HepG2 (cell line): ENCODE results near the gene TMEM198. TPM values are rescaled to one million over a fixed set of nuclear protein-coding genes. Genes with fewer than 3 reads are reported as not detected.

Experiments
- EP300 ChIP-seq, 3 experiments: sonication (generic) in 1 of 3; formaldehyde crosslinking in 1 of 3; IDR thresholded peaks; 2 replicates each; pipeline versions ENCODE4 v1.5.1 to v1.6.1; 2011 to 2020; ENCODE audit warnings: low read depth in 2 of 3, low read length in 2 of 3, borderline replicate concordance in 1 of 3, improper control_type of control experiment in 1 of 3, mild to moderate bottlenecking in 1 of 3, missing genetic modification reagents in 1 of 3, moderate library complexity in 1 of 3
- GATAD1 ChIP-seq: IDR thresholded peaks from 2 replicates; pipeline ENCODE4 v1.6.1; 2016; ENCODE audit warnings: missing genetic modification reagents, missing compliant biosample characterization
- GTF3A ChIP-seq: sonication (generic); formaldehyde crosslinking; conservative IDR thresholded peaks from 2 replicates; pipeline ENCODE4 v1.4.0; 2020; ENCODE audit warnings: mild to moderate bottlenecking, missing genetic modification reagents
- KDM5A ChIP-seq: fragments of 200-600 bp; sonication (generic); IDR thresholded peaks from 2 replicates; pipeline ENCODE4 v1.7.0; 2018; ENCODE audit warnings: antibody characterized with exemption, mild to moderate bottlenecking, low read length, borderline replicate concordance
- MEF2D ChIP-seq: sonication (generic); formaldehyde crosslinking; IDR thresholded peaks from 2 replicates; pipeline ENCODE4 v1.5.1; 2020; ENCODE audit warnings: mild to moderate bottlenecking, missing genetic modification reagents
- MIER2 ChIP-seq: IDR thresholded peaks from 2 replicates; pipeline ENCODE4 v1.6.1; 2016; ENCODE audit warnings: missing biosample characterization, missing genetic modification reagents
- PITX1 ChIP-seq: sonication (generic); formaldehyde crosslinking; IDR thresholded peaks from 2 replicates; pipeline ENCODE4 v1.5.1; 2020; ENCODE audit warnings: mild to moderate bottlenecking, missing genetic modification reagents
- RAD21 ChIP-seq: fragments of 450-650 bp; formaldehyde crosslinking; IDR thresholded peaks from 2 replicates; pipeline ENCODE4 v1.5.0; 2020; ENCODE audit warnings: mild to moderate bottlenecking
- RARA ChIP-seq: IDR thresholded peaks from 2 replicates; pipeline ENCODE4 v1.6.1; 2016; ENCODE audit warnings: missing genetic modification reagents, missing compliant biosample characterization
- REXO4 ChIP-seq: sonication (generic); formaldehyde crosslinking; IDR thresholded peaks from 2 replicates; pipeline ENCODE4 v1.8.0; 2022; ENCODE audit warnings: missing genetic modification reagents, mild to moderate bottlenecking, borderline replicate concordance
- SIX1 ChIP-seq: sonication (generic); formaldehyde crosslinking; IDR thresholded peaks from 2 replicates; pipeline ENCODE4 v1.4.0; 2020; ENCODE audit warnings: missing genetic modification reagents, borderline replicate concordance
- SRSF9 ChIP-seq: fragments of 200-400 bp; formaldehyde crosslinking; IDR thresholded peaks from 2 replicates; pipeline ENCODE4 v1.6.1; 2018; ENCODE audit warnings: borderline replicate concordance, mild to moderate bottlenecking, low read depth, low read length; ENCODE audit not compliant: insufficient read depth, poor library complexity, severe bottlenecking
- TOPORS ChIP-seq: sonication (generic); formaldehyde crosslinking; IDR thresholded peaks from 2 replicates; pipeline ENCODE4 v1.8.0; 2023; ENCODE audit warnings: mild to moderate bottlenecking, missing genetic modification reagents
- ZFAT ChIP-seq: sonication (generic); formaldehyde crosslinking; conservative IDR thresholded peaks from 2 replicates; pipeline ENCODE4 v1.8.1; 2023; ENCODE audit warnings: missing genetic modification reagents, inconsistent platforms
- ZNF225 ChIP-seq: sonication (generic); formaldehyde crosslinking; IDR thresholded peaks from 2 replicates; pipeline ENCODE4 v1.4.0; 2020; ENCODE audit warnings: mild to moderate bottlenecking, missing genetic modification reagents
- ZNF34 ChIP-seq: sonication (generic); formaldehyde crosslinking; IDR thresholded peaks from 2 replicates; pipeline ENCODE4 v1.4.0; 2020; ENCODE audit warnings: mild to moderate bottlenecking, missing genetic modification reagents, borderline replicate concordance
- ZNF674 ChIP-seq: sonication (generic); formaldehyde crosslinking; IDR thresholded peaks from 2 replicates; pipeline ENCODE4 v1.5.0; 2020; ENCODE audit warnings: low read depth, mild to moderate bottlenecking, missing genetic modification reagents
- ZNF782 ChIP-seq: sonication (generic); formaldehyde crosslinking; IDR thresholded peaks from 2 replicates; pipeline ENCODE4 v1.4.0; 2020; ENCODE audit warnings: missing genetic modification reagents, mild to moderate bottlenecking, borderline replicate concordance
- polyA plus RNA-seq, 8 experiments: library from polyadenylated mRNA; depleted of rRNA in 3 of 8; stranded (reverse) in 7 of 8; unstranded in 1 of 8; fragments of >200 nt; fragmentation: Illumina TruSeq in 4 of 8; extraction: Trizol in 4 of 8; gene quantifications; 2 replicates each; pipeline versions ENCODE4 v1.2.1 to v1.2.3, GENCODE V29; 2011 to 2016; ENCODE audit warnings: low read depth in 4 of 8, missing spikeins in 1 of 8, mixed read lengths in 1 of 8; ENCODE audit not compliant: insufficient read depth in 1 of 8
- total RNA-seq, 5 experiments: library from RNA; depleted of rRNA; stranded (reverse); fragments of >200 nt; fragmentation: Illumina TruSeq; extraction: Trizol; gene quantifications; 2 replicates each; pipeline ENCODE4 v1.2.3, GENCODE V29; 2016; ENCODE audit warnings: low read depth in 1 of 5
- TF ChIP-seq, protein P1 (sequence below): sonication (generic); formaldehyde crosslinking; IDR thresholded peaks from 2 replicates; pipeline ENCODE4 v1.5.0; 2020; ENCODE audit warnings: mild to moderate bottlenecking, missing genetic modification reagents, moderate library complexity
- TF ChIP-seq, protein P2 (sequence below): sonication (generic); formaldehyde crosslinking; IDR thresholded peaks from 2 replicates; pipeline ENCODE4 v1.5.0; 2020; ENCODE audit warnings: missing genetic modification reagents
- TF ChIP-seq, protein P3 (sequence below): sonication (generic); formaldehyde crosslinking; IDR thresholded peaks from 2 replicates; pipeline ENCODE4 v1.9.0; 2022; ENCODE audit warnings: missing genetic modification reagents, mild to moderate bottlenecking, borderline replicate concordance

Gene TMEM198
- total and polyA plus RNA-seq, 2 of the 13 experiments (the other 11 are each of a cell fraction or from before 2014, with no cell fraction given), result 17.3 to 23.5 TPM

DNA sequence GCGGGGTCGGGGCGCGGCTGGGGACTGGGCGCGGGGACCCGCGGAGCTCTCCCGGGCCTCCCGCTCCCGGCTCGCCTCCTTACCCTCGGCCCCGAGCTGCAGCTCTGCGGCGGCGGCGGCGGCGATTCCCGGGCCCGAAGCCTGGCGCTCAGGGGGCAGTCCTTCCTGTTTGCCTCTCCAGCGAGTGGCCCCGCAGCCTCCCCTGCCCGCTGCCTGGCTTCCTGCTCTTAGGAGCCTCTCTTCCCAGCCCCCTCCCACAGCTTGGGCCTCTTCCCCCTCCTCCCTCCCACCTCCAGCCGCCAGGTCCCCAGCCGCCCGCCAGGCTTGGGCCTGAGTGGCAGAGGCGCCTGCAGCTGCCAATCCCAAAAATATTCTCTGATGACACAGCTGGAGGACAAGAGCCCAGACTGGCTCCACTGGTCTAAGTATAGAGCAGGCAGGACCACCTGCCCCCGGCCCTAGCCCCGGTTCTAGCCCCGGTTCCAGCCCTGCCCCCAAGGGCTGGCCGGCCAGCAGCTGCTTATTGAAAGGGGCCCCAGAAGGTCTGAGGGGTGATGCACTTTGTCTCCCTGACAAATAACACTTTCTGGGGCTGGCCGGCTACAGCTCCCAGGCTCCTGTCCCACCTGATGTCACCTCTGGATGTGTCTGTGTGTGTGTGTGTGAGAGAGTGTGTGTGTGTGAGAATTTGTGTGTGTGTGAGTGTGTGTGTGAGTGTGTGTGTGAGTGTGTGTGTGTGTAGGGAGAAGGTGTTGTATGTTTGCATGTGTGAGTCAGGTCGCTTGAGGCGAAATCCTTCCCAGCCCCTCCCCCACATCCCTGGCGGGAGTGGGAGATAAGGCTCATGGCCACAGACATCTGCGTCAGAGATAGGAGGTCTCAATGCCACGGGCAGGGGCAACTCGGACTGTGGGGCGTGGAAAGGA is 27.7 kb downstream of the TMEM198 start, which contains the start of gene OBSL1 (continued):
- peak; percentile 43; the same call in 1 of the 2 replicates for TF ChIP-seq KDM5A
- no peak for TF ChIP-seq REXO4 (CRISPR knock-in tag)
- TF ChIP-seq EP300 (IDR thresholded peaks at IDR 0.05; ENCODE audit: low read depth in 2 of 2, low read length in 2 of 2), result peak; percentile 17 to 69; a peak in 3 of 4 replicates
- peak; percentile 52; the same call in 1 of the 2 replicates for TF ChIP-seq EP300 (CRISPR knock-in tag; IDR thresholded peaks at IDR 0.05; ENCODE audit: borderline replicate concordance)
- no peak for TF ChIP-seq ZFAT (CRISPR knock-in tag)
- TF ChIP-seq MIER2 (CRISPR knock-in tag), result no peak; the same call in 1 of the 2 replicates
- peak; percentile 33 for TF ChIP-seq GATAD1 (CRISPR knock-in tag)
- TF ChIP-seq, protein P1, sequence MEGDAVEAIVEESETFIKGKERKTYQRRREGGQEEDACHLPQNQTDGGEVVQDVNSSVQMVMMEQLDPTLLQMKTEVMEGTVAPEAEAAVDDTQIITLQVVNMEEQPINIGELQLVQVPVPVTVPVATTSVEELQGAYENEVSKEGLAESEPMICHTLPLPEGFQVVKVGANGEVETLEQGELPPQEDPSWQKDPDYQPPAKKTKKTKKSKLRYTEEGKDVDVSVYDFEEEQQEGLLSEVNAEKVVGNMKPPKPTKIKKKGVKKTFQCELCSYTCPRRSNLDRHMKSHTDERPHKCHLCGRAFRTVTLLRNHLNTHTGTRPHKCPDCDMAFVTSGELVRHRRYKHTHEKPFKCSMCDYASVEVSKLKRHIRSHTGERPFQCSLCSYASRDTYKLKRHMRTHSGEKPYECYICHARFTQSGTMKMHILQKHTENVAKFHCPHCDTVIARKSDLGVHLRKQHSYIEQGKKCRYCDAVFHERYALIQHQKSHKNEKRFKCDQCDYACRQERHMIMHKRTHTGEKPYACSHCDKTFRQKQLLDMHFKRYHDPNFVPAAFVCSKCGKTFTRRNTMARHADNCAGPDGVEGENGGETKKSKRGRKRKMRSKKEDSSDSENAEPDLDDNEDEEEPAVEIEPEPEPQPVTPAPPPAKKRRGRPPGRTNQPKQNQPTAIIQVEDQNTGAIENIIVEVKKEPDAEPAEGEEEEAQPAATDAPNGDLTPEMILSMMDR (CRISPR knock-in tag), result peak; percentile 30; the same call in 1 of the 2 replicates
- TF ChIP-seq RAD21 (CRISPR knock-in tag), result no peak; the same call in 1 of the 2 replicates
- TF ChIP-seq MEF2D (CRISPR knock-in tag), result peak; percentile 69; the same call in 1 of the 2 replicates
- peak; percentile 17; the same call in 1 of the 2 replicates for TF ChIP-seq ZNF225 (CRISPR knock-in tag)
- TF ChIP-seq PITX1 (CRISPR knock-in tag), result peak; percentile 66
- no peak; the same call in 1 of the 2 replicates for TF ChIP-seq SIX1
- peak; percentile 74 for TF ChIP-seq RARA (CRISPR knock-in tag)
- TF ChIP-seq, protein P2, sequence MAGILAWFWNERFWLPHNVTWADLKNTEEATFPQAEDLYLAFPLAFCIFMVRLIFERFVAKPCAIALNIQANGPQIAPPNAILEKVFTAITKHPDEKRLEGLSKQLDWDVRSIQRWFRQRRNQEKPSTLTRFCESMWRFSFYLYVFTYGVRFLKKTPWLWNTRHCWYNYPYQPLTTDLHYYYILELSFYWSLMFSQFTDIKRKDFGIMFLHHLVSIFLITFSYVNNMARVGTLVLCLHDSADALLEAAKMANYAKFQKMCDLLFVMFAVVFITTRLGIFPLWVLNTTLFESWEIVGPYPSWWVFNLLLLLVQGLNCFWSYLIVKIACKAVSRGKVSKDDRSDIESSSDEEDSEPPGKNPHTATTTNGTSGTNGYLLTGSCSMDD (CRISPR knock-in tag), result no peak
- TF ChIP-seq ZNF674, result peak; percentile 30; the same call in 1 of the 2 replicates
- TF ChIP-seq GTF3A (CRISPR knock-in tag), result no peak
- TF ChIP-seq, protein P3, sequence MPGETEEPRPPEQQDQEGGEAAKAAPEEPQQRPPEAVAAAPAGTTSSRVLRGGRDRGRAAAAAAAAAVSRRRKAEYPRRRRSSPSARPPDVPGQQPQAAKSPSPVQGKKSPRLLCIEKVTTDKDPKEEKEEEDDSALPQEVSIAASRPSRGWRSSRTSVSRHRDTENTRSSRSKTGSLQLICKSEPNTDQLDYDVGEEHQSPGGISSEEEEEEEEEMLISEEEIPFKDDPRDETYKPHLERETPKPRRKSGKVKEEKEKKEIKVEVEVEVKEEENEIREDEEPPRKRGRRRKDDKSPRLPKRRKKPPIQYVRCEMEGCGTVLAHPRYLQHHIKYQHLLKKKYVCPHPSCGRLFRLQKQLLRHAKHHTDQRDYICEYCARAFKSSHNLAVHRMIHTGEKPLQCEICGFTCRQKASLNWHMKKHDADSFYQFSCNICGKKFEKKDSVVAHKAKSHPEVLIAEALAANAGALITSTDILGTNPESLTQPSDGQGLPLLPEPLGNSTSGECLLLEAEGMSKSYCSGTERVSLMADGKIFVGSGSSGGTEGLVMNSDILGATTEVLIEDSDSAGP, result peak; percentile 85
- TF ChIP-seq TOPORS (CRISPR knock-in tag), result peak; percentile 68; the same call in 1 of the 2 replicates
- TF ChIP-seq SRSF9, result no peak
- TF ChIP-seq ZNF34 (CRISPR knock-in tag), result no peak
- no peak for TF ChIP-seq ZNF782 (CRISPR knock-in tag)
